ENCODE data around the gene KCNG3.

GRCh38 chr2:42532397-42532796 is 38.6 kb upstream of the KCNG3 start:
- TF ChIP-seq, protein P1, sequence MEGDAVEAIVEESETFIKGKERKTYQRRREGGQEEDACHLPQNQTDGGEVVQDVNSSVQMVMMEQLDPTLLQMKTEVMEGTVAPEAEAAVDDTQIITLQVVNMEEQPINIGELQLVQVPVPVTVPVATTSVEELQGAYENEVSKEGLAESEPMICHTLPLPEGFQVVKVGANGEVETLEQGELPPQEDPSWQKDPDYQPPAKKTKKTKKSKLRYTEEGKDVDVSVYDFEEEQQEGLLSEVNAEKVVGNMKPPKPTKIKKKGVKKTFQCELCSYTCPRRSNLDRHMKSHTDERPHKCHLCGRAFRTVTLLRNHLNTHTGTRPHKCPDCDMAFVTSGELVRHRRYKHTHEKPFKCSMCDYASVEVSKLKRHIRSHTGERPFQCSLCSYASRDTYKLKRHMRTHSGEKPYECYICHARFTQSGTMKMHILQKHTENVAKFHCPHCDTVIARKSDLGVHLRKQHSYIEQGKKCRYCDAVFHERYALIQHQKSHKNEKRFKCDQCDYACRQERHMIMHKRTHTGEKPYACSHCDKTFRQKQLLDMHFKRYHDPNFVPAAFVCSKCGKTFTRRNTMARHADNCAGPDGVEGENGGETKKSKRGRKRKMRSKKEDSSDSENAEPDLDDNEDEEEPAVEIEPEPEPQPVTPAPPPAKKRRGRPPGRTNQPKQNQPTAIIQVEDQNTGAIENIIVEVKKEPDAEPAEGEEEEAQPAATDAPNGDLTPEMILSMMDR (IDR thresholded peaks at IDR 0.05; ENCODE audit: low read depth, low read length, poor library complexity, severe bottlenecking), result no peak
- no peak for TF ChIP-seq EZH2phosphoT487 (IDR thresholded peaks at IDR 0.05; ENCODE audit: borderline replicate concordance, low read length)
